PC-3 (cell line): ENCODE data around the gene ASIP. TPM values are rescaled to one million over a fixed set of nuclear protein-coding genes. Genes with fewer than 3 reads are reported as not detected.

Source experiments
- ATAC-seq: fragments of 200-7000 bp; cut with Tn5 transposase; 2 replicates; pipeline ENCODE4 v1.9.1; 2020; ENCODE audit warnings: mild to moderate bottlenecking, moderate library complexity
- BruUV-seq: library from RNA; stranded (reverse); fragments of 400-500 nt; replicated peaks from 2 replicates; lab custom pipeline; 2021; lab: Mats Ljungman, UMichigan
- CTCF ChIA-PET: fragments of 300-600 bp; sonication (Branson Sonifier 250); formaldehyde crosslinking; loops from one replicate; lab custom pipeline; 2022; ENCODE audit warnings: antibody characterized with exemption; lab: Charles Lee
- POLR2A ChIA-PET: fragments of 300-600 bp; sonication (Branson Sonifier 250); formaldehyde crosslinking; loops from one replicate; lab custom pipeline; 2022; ENCODE audit warnings: antibody characterized with exemption; ENCODE audit not compliant: unreplicated experiment; lab: Charles Lee
- DNase-seq: peaks from one replicate; pipeline ENCODE4 v3.0.0-alpha.2; 2015
- H2AFZ ChIP-seq: fragments of 300-600 bp; sonication (generic); 2 replicates; pipeline ENCODE4 v1.6.0; 2016; ENCODE audit warnings: antibody characterized with exemption, low read length
- H3F3A ChIP-seq: fragments of 300-600 bp; sonication (generic); one replicate; pipeline ENCODE4 v1.6.0; 2017; ENCODE audit warnings: antibody characterized with exemption, low read length, control low read depth, mild to moderate bottlenecking; ENCODE audit not compliant: unreplicated experiment
- H3K27ac ChIP-seq: fragments of 300-600 bp; sonication (generic); 2 replicates; pipeline ENCODE4 v1.5.1; 2016; ENCODE audit warnings: mild to moderate bottlenecking, low read length
- H3K27me3 ChIP-seq: fragments of 300-600 bp; sonication (generic); 2 replicates; pipeline ENCODE4 v1.6.1; 2016; ENCODE audit warnings: low read length, mixed read lengths
- H3K36me3 ChIP-seq: fragments of 300-600 bp; sonication (generic); 2 replicates; pipeline ENCODE4 v1.6.1; 2016; ENCODE audit warnings: low read depth, mixed run types, low read length, mixed read lengths
- H3K4me1 ChIP-seq: fragments of 300-600 bp; sonication (generic); 2 replicates; pipeline ENCODE4 v1.5.1; 2016; ENCODE audit warnings: low read length; ENCODE audit not compliant: insufficient read depth
- H3K4me2 ChIP-seq: fragments of 300-600 bp; sonication (generic); 2 replicates; pipeline ENCODE4 v1.6.0; 2016; ENCODE audit warnings: low read length
- H3K4me3 ChIP-seq: fragments of 300-600 bp; sonication (generic); 2 replicates; pipeline ENCODE4 v1.5.1; 2016; ENCODE audit warnings: mild to moderate bottlenecking, low read length, mixed read lengths
- H3K79me2 ChIP-seq: fragments of 300-600 bp; sonication (generic); 2 replicates; pipeline ENCODE4 v1.6.1; 2017; ENCODE audit warnings: low read length, mixed read lengths
- H3K9ac ChIP-seq: fragments of 300-600 bp; sonication (generic); 2 replicates; pipeline ENCODE4 v1.6.0; 2016; ENCODE audit warnings: mild to moderate bottlenecking, low read length
- H3K9me2 ChIP-seq: fragments of 300-600 bp; sonication (generic); replicated peaks from 2 replicates; pipeline ENCODE4 v1.6.1; 2016; ENCODE audit warnings: mixed run types, low read length, mixed read lengths
- H3K9me3 ChIP-seq: fragments of 300-600 bp; sonication (generic); 2 replicates; pipeline ENCODE4 v1.6.1; 2016; ENCODE audit warnings: low read length, mixed read lengths
- H4K20me1 ChIP-seq: fragments of 300-600 bp; sonication (generic); 2 replicates; pipeline ENCODE4 v1.6.1; 2016; ENCODE audit warnings: low read length, mixed read lengths
- CTCF ChIP-seq: fragments of 300-600 bp; sonication (generic); conservative IDR thresholded peaks from 2 replicates; pipeline ENCODE4 v1.5.1; 2017; ENCODE audit warnings: antibody characterized with exemption, low read depth, mild to moderate bottlenecking, low read length
- EZH2 ChIP-seq: fragments of 300-600 bp; sonication (generic); IDR thresholded peaks from one replicate; pipeline ENCODE4 v1.6.1; 2017; ENCODE audit warnings: antibody characterized with exemption, mild to moderate bottlenecking, low read length; ENCODE audit not compliant: unreplicated experiment
- EZH2phosphoT487 ChIP-seq: fragments of 300-600 bp; sonication (generic); IDR thresholded peaks from 2 replicates; pipeline ENCODE4 v1.6.1; 2018; ENCODE audit warnings: mild to moderate bottlenecking, antibody characterized with exemption, low read length, borderline replicate concordance
- intact Hi-C: fragments of 100-400 bp; cut with micrococcal nuclease; formaldehyde crosslinking; loops from 2 replicates; pipeline ENCODE4 v1.9.0; 2023
- total RNA-seq: library from RNA; depleted of rRNA; stranded (reverse); fragments of >200 nt; gene quantifications from 2 replicates; pipeline ENCODE4 v1.2.3, GENCODE V29; 2014

ASIP gene
- total RNA-seq, 1 experiment from 2014 or later = not detected

- peaks cover 8% of the 10 kb centered on the region for H3K9me3 ChIP-seq
- no peak overlapping the region for H3K4me3 ChIP-seq
- no peak overlapping the region for H3K9ac ChIP-seq
- H3K79me2 ChIP-seq = no peaks in the 10 kb centered on the region
- H3K4me2 ChIP-seq = no peak overlapping the region
- CTCF ChIA-PET = interaction anchor here (0.6 to 0.7 kb wide), 2 partner anchors 216 to 271 kb away, joined by 3 to 6 read pairs; no protein-coding TSS in a partner anchor
- no peak overlapping the region for H2AFZ ChIP-seq
- H3K27ac ChIP-seq = no peak overlapping the region
- no peak for ATAC-seq
- no peak for DNase-seq
- H3K27me3 ChIP-seq = no peaks in the 10 kb centered on the region
- TF ChIP-seq EZH2 (no peak), EZH2phosphoT487 (no peak), CTCF (no peak)
- no peaks in the 10 kb centered on the region for H3K4me1 ChIP-seq
- no peaks in the 10 kb centered on the region for H4K20me1 ChIP-seq
- POLR2A ChIA-PET = no interaction called here
- BruUV-seq = no TSS peak
- H3K36me3 ChIP-seq = peaks cover 5% of the 10 kb centered on the region; the same call in 1 of the 2 replicates
- no peaks in the 10 kb centered on the region for H3F3A ChIP-seq
- intact Hi-C loops = no loop called here
- no peaks in the 10 kb centered on the region for H3K9me2 ChIP-seq
Observed at GRCh38 chr20:34209111-34209510, 32.1 kb upstream of the ASIP start.

- ATAC-seq = no peak
- no peaks in the 10 kb centered on the region for H3K9me2 ChIP-seq
- no peaks in the 10 kb centered on the region for H3K79me2 ChIP-seq
- H3K36me3 ChIP-seq = peaks cover 5% of the 10 kb centered on the region; the same call in 1 of the 2 replicates
- POLR2A ChIA-PET = no interaction called here
- no peak overlapping the region for H2AFZ ChIP-seq
- H4K20me1 ChIP-seq = no peaks in the 10 kb centered on the region
- no peaks in the 10 kb centered on the region for H3K4me1 ChIP-seq
- H3F3A ChIP-seq = no peaks in the 10 kb centered on the region
- no peaks in the 10 kb centered on the region for H3K27me3 ChIP-seq
- intact Hi-C loops = no loop called here
- no peak overlapping the region for H3K9ac ChIP-seq
- CTCF ChIA-PET = no interaction called here
- no peak for DNase-seq
- H3K9me3 ChIP-seq = peaks cover 8% of the 10 kb centered on the region
- H3K4me3 ChIP-seq = no peak overlapping the region
- no TSS peak for BruUV-seq
- H3K4me2 ChIP-seq = no peak overlapping the region
- H3K27ac ChIP-seq = no peak overlapping the region
- TF ChIP-seq EZH2 (no peak), CTCF (no peak), EZH2phosphoT487 (no peak)
Observed at GRCh38 chr20:34210271-34210670, 31.0 kb upstream of the ASIP start.

- ChIA-PET POLR2A (no interaction called here), CTCF (no interaction called here)
- no TSS peak for BruUV-seq
- Histone ChIP-seq H3K9ac (no peak overlapping the region), H3K79me2 (no peaks in the 10 kb centered on the region), H4K20me1 (no peaks in the 10 kb centered on the region), H3K27me3 (no peaks in the 10 kb centered on the region), H3K9me3 (peaks cover 8% of the 10 kb centered on the region), H3K36me3 (peaks cover 5% of the 10 kb centered on the region; the same call in 1 of the 2 replicates), H3K4me3 (no peak overlapping the region), H3K9me2 (no peaks in the 10 kb centered on the region), H3K4me2 (no peak overlapping the region), H2AFZ (no peak overlapping the region), H3K27ac (no peak overlapping the region), H3F3A (no peaks in the 10 kb centered on the region), H3K4me1 (peaks cover 3% of the 10 kb centered on the region)
- intact Hi-C loops = no loop called here
- ATAC-seq (no peak), DNase-seq (no peak)
- TF ChIP-seq CTCF = no peak
- TF ChIP-seq EZH2phosphoT487 = no peak
- TF ChIP-seq EZH2 = no peak
Observed at GRCh38 chr20:34211591-34211990, 29.6 kb upstream of the ASIP start.
